Upper lobe of right lung (tissue), 1 donor: ENCODE results near the gene TNFAIP2. TPM values are rescaled to one million over a fixed set of nuclear protein-coding genes. Genes with fewer than 3 reads are reported as not detected.
A peak's percentile ranks its signal among the peaks of the same experiment; 100 is the strongest.
"Not testable (repeated sequence)": the region's sequence is repeated elsewhere in the genome, so short reads cannot be mapped to it uniquely, and the experiment has no call there.

ENCODE experiments used
- ATAC-seq: fragments of 200-7000 bp; cut with Tn5 transposase; one replicate; pipeline ENCODE4 v1.9.1; 2020; ENCODE audit warnings: mild to moderate bottlenecking, moderate library complexity
- DNase-seq: peaks from one replicate; pipeline ENCODE4 v3.0.0-alpha.2; 2020
- H3K27ac ChIP-seq: fragments of 200-600 bp; one replicate; pipeline ENCODE4 v1.8.0; 2022
- H3K27me3 ChIP-seq: fragments of 200-600 bp; one replicate; pipeline ENCODE4 v1.8.0; 2022; ENCODE audit warnings: mild to moderate bottlenecking
- H3K36me3 ChIP-seq: fragments of 200-600 bp; one replicate; pipeline ENCODE4 v1.8.0; 2022
- H3K4me1 ChIP-seq: fragments of 200-600 bp; one replicate; pipeline ENCODE4 v1.8.0; 2022
- H3K4me3 ChIP-seq: fragments of 200-600 bp; one replicate; pipeline ENCODE4 v1.8.0; 2022; ENCODE audit warnings: mild to moderate bottlenecking
- H3K9me3 ChIP-seq: fragments of 200-600 bp; one replicate; pipeline ENCODE4 v1.8.0; 2022
- intact Hi-C: fragments of 100-400 bp; cut with DNase I; formaldehyde crosslinking; loops from one replicate; pipeline ENCODE4 v1.11.0; 2022
- total RNA-seq: library from RNA; stranded (reverse); fragmentation: NEBNext Ultra II Directional; extraction: Animal tissue kit (Norgen Biotek cat#: 25700); gene quantifications from one replicate; pipeline ENCODE4 v1.2.1, GENCODE V29; 2021
- TF ChIP-seq, protein P1 (sequence below): fragments of 200-600 bp; IDR thresholded peaks from one replicate; pipeline ENCODE4 v1.8.0; 2022; ENCODE audit warnings: antibody characterized with exemption
- donor health status: DM: no; HTN: yes; CAD: no; lungs with severe emphysema.

Gene TNFAIP2
- total RNA-seq, 1 donor from 2014 or later = 158 TPM

DNA sequence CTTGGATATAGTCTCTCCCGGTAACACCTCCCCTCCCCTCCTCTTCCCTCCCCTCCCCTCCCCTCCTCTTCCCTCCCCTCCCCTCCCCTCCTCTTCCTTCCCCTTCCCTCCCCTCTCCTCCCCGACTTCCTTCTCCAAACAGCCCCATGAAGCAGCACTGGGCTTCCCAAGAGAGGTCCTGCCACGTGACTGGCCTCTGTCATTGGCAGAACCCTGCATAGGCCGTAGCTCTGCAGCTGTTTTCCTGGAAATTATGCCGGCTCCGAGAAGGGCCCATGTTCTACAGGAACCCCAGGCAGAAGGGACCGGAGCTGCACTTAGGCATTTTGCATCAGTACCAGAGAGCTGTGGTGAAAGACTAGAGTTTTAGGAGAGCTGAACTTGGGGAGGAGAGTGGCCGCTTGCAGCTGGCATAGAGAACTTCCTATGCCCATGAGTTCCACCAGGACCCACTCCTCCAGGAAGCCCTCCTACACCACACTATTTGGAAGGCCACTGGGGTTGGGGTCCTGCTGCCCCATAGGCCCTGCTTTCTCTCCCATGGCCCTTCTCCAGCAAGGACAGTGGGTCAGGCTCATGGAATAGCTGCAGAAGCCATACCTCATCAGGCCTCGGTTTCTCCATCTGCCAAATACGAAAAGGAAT lies 5.1 kb upstream of the TNFAIP2 start:
- H3K9me3 ChIP-seq = no peaks in the 10 kb centered on the region
- ATAC-seq (peak; percentile 31), DNase-seq (no peak)
- peaks cover 67% of the 10 kb centered on the region for H3K4me1 ChIP-seq
- H3K27ac ChIP-seq = peak overlapping the region; percentile 94
- TF ChIP-seq, protein P1, sequence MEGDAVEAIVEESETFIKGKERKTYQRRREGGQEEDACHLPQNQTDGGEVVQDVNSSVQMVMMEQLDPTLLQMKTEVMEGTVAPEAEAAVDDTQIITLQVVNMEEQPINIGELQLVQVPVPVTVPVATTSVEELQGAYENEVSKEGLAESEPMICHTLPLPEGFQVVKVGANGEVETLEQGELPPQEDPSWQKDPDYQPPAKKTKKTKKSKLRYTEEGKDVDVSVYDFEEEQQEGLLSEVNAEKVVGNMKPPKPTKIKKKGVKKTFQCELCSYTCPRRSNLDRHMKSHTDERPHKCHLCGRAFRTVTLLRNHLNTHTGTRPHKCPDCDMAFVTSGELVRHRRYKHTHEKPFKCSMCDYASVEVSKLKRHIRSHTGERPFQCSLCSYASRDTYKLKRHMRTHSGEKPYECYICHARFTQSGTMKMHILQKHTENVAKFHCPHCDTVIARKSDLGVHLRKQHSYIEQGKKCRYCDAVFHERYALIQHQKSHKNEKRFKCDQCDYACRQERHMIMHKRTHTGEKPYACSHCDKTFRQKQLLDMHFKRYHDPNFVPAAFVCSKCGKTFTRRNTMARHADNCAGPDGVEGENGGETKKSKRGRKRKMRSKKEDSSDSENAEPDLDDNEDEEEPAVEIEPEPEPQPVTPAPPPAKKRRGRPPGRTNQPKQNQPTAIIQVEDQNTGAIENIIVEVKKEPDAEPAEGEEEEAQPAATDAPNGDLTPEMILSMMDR = no peak
- H3K36me3 ChIP-seq = no peaks in the 10 kb centered on the region
- no peaks in the 10 kb centered on the region for H3K27me3 ChIP-seq
- intact Hi-C loops = no loop called here
- no peak overlapping the region for H3K4me3 ChIP-seq

DNA sequence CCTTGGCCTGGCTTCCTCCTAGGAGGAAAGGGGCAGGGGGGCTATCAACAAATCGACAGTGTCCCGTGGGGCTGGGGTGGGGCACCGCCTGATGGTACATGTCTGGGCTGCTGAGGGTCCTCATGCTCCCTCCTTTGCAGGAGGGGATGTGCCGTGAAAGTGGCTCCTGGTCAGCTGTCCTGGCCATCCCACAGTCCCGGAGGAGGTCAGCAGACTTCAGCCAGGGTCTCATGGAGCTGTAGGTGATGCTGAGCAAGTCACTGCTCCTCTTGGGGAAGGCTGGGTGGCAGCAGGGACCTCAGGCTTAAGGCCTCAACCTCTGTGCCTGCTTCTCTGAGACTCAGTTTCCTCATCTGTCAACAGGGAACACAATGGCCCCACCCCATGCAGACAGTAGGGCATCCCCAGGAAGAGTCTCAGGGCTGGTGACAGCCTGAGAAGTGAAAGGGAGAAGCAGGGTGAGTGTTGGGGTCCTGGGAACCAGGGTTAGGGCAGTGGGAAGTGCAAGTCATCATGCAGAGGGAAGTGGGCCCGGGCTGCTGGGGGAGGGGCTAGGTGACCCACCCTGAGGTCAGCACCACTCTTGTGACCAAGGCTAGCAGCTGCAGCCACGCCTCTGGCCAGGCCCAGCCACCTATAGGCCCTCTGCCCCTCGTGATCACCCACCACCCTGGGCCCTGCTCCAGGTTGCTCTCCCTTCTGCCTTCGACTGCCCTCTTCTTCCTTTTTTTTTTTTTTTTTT lies 4.4 kb upstream of the TNFAIP2 start:
- intact Hi-C loops = no loop called here
- DNase-seq (peak; percentile 93), ATAC-seq (peak; percentile 77)
- Histone ChIP-seq H3K36me3 (no peaks in the 10 kb centered on the region), H3K27ac (peak overlapping the region; percentile 94), H3K4me1 (peaks cover 67% of the 10 kb centered on the region), H3K9me3 (no peaks in the 10 kb centered on the region), H3K27me3 (no peaks in the 10 kb centered on the region), H3K4me3 (no peak overlapping the region)
- TF ChIP-seq, protein P1 = no peak

DNA sequence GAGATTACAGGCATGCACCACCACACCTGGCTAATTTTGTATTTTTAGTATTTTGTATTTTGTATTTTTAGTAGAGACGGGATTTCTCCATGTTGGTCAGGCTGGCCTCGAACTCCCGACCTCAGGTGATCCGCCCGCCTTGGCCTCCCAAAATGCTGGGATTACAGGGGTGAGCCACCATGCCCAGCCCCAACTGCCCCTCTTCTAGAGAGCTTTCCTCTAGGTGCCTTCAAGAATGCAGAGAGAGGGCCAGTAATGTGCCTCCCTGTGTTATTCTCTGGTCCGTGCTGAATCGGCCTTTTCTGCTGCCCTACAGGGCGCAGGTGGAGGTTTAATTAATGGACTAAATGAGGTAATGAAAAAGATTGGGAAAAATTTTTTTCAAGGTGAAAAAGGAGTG lies 3.7 kb upstream of the TNFAIP2 start:
- Histone ChIP-seq H3K4me1 (peaks cover 71% of the 10 kb centered on the region), H3K27ac (peak overlapping the region; percentile 94)
- H3K27me3 ChIP-seq, intact Hi-C loops, H3K4me3 ChIP-seq, ATAC-seq, H3K9me3 ChIP-seq, H3K36me3 ChIP-seq, DNase-seq: not testable (repeated sequence)

DNA sequence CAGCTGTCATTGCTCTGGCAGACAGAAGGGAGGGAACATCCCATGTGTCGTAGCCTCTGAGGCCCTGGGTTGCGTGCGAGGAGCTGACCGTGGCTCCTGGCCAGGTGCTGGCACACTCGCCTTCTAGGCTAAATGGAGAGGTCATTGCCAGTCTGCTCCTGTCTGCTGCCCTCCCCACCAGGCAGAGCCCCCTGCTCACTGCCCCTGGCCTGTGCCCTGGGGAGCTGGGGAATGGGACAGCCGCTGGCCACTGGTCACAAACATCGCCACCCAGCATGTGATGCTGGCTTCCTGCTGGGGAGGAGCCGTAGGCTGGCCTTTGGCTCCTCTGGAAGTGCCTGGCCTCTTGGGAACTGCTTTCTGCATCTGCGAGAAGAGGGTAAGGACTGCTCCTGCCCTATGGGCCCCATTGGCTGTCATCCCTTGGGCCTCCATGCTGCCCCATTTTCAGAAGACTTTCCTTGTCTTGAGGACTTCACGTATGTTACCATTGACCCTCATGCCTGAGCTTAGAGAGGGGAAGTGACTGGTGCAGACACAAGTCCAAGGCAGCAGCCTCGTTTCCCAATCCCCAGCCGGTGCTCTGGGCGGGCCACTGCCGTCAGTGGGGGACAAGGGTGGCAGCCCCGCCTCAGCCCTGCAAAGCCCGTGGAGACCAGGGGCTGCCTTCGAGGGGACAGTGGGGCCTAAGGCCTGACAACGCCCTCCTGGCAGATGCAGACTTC lies 2.0 kb upstream of the TNFAIP2 start:
- intact Hi-C loops = no loop called here
- TF ChIP-seq, protein P1 = no peak
- peak overlapping the region; percentile 94 for H3K27ac ChIP-seq
- ATAC-seq (peak; percentile 49), DNase-seq (peak; percentile 85)
- H3K4me1 ChIP-seq = peaks cover 80% of the 10 kb centered on the region
- H3K9me3 ChIP-seq = no peaks in the 10 kb centered on the region
- H3K36me3 ChIP-seq = no peaks in the 10 kb centered on the region
- H3K27me3 ChIP-seq = no peaks in the 10 kb centered on the region
- peak overlapping the region; percentile 66 for H3K4me3 ChIP-seq

DNA sequence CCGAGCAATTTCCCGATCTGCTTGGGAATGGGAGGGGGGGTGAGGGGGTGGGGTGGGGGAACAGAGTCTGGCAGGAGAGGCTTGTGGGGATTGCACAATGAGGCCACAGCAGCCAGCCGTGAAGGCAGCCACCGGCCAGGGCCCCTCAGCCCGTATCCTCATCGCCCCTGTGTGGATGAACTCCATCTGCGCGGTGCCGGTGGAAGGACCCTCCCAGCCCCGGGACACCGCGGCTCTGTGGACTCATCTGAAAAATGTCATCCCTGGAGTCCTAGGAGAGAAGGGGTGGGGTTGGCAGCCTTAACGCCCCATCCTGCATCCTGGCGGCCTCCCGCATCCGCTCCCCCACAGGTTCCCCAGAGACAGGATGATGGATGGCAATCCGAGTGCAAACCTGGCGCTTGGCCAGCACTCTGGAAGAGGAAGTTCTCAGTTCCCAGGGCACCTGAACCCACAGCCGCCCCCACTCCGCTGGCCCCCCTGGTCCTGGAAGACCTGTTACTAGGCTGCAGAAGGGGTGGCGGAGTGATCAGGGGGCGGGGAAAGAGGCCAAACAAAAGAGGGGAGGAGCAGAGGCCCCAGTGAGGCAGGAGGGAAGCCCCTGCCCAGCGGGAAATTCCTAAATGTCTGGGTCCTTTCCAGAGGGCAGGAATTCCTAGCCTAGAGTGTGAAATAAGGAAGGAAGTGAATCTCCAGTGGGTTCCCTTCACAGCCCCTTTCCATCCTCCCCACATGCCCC lies 1.2 kb upstream of the TNFAIP2 start:
- DNase-seq = peak; percentile 89
- peak overlapping the region; percentile 94 for H3K27ac ChIP-seq
- H3K27me3 ChIP-seq = no peaks in the 10 kb centered on the region
- H3K4me1 ChIP-seq = peaks cover 85% of the 10 kb centered on the region
- H3K9me3 ChIP-seq = no peaks in the 10 kb centered on the region
- no peaks in the 10 kb centered on the region for H3K36me3 ChIP-seq
- TF ChIP-seq, protein P1 = no peak
- intact Hi-C loops = no loop called here
- ATAC-seq = peak; percentile 3
- H3K4me3 ChIP-seq = peak overlapping the region; percentile 66
